SJSA1 (cell line): ENCODE data around the gene AP4S1. TPM values are rescaled to one million over a fixed set of nuclear protein-coding genes. Genes with fewer than 3 reads are reported as not detected.
"Not testable (repeated sequence)": the region's sequence is repeated elsewhere in the genome, so short reads cannot be mapped to it uniquely, and the experiment has no call there.

Experiments used
- DNase-seq, 2 experiments: peaks; one replicate each; pipeline ENCODE4 v3.0.0-alpha.2; 2015 to 2020; ENCODE audit warnings: low spot score in 2 of 2, low read depth in 1 of 2
- H3K27ac ChIP-seq: fragments of 250-450 bp; sonication (Bioruptor Pico); 2 replicates; pipeline ENCODE4 v1.5.1; 2020; ENCODE audit warnings: mild to moderate bottlenecking, moderate library complexity
- H3K27me3 ChIP-seq: fragments of 250-450 bp; sonication (Bioruptor Pico); replicated peaks from 2 replicates; pipeline ENCODE4 v1.5.1; 2020; ENCODE audit warnings: mild to moderate bottlenecking, moderate library complexity
- H3K36me3 ChIP-seq: fragments of 250-450 bp; sonication (Bioruptor Pico); 2 replicates; pipeline ENCODE4 v1.5.1; 2020; ENCODE audit warnings: mild to moderate bottlenecking
- H3K4me1 ChIP-seq: fragments of 250-450 bp; sonication (Bioruptor Pico); replicated peaks from 2 replicates; pipeline ENCODE4 v1.6.1; 2021; ENCODE audit warnings: mild to moderate bottlenecking
- H3K4me3 ChIP-seq: fragments of 250-450 bp; sonication (Bioruptor Pico); 2 replicates; pipeline ENCODE4 v1.5.1; 2020; ENCODE audit warnings: mild to moderate bottlenecking
- H3K9me3 ChIP-seq: fragments of 250-450 bp; sonication (Bioruptor Pico); replicated peaks from 2 replicates; pipeline ENCODE4 v1.5.1; 2020; ENCODE audit warnings: mild to moderate bottlenecking
- total RNA-seq: library from RNA; depleted of rRNA; stranded (reverse); fragments of >200 nt; shearing (Covaris generic); gene quantifications from 2 replicates; pipeline ENCODE4 v1.2.3, GENCODE V29; 2014; rRNA removed

Gene AP4S1, protein sequence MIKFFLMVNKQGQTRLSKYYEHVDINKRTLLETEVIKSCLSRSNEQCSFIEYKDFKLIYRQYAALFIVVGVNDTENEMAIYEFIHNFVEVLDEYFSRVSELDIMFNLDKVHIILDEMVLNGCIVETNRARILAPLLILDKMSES
- total RNA-seq, result 1.4 and 9.3 TPM in 2 replicates

DNA sequence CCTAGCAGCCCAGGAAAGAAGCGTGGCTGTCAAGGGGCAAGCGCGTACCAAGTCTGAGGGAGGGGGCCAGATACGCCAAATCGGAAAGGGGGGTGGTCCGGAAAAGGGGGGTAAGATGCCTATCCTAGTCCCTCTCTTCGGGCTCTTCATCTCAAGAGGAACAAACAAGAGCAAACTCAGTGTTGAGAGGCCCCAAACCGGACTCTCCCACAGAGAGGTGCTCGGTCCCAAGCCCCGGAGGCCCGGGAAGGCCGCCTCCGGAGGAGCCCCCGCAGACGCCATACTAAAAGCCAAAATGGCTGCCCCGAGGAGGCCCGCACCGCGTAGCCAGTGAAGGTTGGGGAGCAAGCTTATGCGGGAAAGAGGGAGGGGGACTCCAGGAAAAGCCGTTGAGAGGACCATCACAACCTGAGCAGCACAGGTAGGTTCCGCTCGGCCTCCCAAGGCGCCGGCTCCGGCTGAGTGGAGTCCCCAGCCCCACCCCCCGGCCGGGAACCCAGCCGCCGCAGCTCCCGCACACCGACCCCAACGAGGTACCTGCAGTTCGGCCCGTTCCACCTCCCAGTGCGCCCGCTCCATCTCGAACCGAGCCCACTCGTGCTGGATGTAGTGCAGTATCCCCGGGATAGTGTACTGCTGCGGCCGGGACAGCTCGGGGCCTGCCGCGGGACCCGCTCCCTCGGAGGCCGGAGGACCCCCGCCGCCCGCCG is at the start of gene AP4S1:
Gene AP4S1 (plus strand): TSS at position 283 of the 710 bp plus-strand sequence. CDS start 40,548 bp downstream, outside the sequence.
- Histone ChIP-seq H3K4me3 (peak within 1 kb of the TSS; percentile 87), H3K27me3 (no peaks in the 10 kb centered on the region), H3K27ac (peak within 1 kb of the TSS; percentile 88), H3K9me3 (no peaks in the 10 kb centered on the region), H3K36me3 (peaks cover 33% of the 10 kb centered on the region), H3K4me1 (peaks cover 4% of the 10 kb centered on the region; the same call in 1 of the 2 replicates)
- DNase-seq, result peak in 1 of 2 experiments; percentile 45

DNA sequence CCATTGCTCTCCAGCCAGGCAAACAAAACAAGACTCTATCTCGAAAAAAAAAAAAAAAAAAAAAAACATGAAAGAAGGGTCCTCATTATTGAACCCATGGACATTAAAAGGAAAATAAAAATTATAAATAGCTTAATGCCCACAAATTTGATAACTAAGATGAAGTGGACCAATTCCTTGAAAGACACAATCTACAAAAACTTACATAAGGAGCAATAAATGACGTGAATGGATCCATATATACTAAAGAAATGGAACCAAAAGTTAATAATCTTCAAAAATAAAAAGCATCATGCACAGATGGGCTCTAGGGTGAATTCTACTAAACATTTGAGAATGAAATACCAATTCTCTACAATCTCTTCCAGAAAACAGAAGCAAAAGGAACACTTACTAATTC is 47.7 kb upstream of the AP4S1 start:
- no peaks in the 10 kb centered on the region for H3K27me3 ChIP-seq
- DNase-seq, result no peak
- no peak overlapping the region for H3K4me3 ChIP-seq
- H3K9me3 ChIP-seq, result no peaks in the 10 kb centered on the region
- H3K4me1 ChIP-seq, result peaks cover 9% of the 10 kb centered on the region
- no peak overlapping the region for H3K27ac ChIP-seq
- no peaks in the 10 kb centered on the region for H3K36me3 ChIP-seq

DNA sequence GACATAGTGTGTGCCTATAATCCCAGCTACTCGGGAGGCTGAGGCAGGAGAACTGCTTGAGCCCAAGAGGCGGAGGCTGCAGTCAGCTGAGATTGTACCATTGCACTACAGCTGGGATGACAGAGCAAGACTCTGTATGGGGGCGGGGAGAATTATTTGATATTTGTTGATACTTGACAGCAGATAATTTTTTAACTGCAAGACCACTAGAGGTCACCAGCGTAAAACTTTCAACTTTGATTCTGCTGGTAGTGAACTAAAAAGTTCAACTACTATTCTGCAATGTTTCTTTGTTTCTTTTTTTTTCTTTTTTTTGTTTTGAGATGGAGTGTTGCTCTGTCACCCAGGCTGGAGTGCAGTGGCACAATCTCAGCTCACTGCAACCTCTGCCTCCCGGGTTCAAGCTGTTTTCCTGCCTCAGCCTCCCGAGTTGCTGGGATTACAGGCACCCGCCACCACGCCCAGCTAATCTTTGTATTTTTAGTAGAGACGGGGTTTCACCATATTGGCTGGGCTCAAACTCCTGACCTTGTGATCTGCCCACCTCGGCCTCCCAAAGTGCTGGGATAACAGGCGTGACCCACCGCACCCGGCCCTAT is 45.2 kb upstream of the AP4S1 start:
- H3K36me3 ChIP-seq, H3K27me3 ChIP-seq, H3K9me3 ChIP-seq, H3K27ac ChIP-seq, H3K4me1 ChIP-seq, H3K4me3 ChIP-seq: not testable (repeated sequence)
- peak; percentile 47 to 55 for DNase-seq

DNA sequence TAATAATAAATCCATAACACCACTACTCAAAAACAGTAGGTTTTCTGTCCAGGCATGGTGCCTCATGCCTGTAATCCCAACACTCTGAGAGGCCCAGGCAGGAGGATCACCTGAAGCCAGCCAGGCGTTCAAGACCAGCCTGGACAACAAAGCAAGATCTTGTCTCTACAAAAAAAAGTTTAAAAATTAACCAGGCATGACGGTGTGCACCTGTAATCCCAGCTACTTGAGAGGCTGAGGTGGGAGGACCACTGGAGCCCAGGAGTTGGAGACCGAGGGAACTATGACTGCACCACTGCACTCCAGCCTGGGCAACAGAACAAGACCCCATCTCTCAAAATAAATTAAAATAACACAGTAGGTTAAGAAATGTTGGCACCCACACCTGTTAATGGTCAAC is 44.5 kb upstream of the AP4S1 start:
- H3K4me1 ChIP-seq, result no peaks in the 10 kb centered on the region
- no peak overlapping the region for H3K27ac ChIP-seq
- no peaks in the 10 kb centered on the region for H3K9me3 ChIP-seq
- H3K36me3 ChIP-seq, result no peaks in the 10 kb centered on the region
- DNase-seq, result no peak
- no peaks in the 10 kb centered on the region for H3K27me3 ChIP-seq
- H3K4me3 ChIP-seq, result no peak overlapping the region

DNA sequence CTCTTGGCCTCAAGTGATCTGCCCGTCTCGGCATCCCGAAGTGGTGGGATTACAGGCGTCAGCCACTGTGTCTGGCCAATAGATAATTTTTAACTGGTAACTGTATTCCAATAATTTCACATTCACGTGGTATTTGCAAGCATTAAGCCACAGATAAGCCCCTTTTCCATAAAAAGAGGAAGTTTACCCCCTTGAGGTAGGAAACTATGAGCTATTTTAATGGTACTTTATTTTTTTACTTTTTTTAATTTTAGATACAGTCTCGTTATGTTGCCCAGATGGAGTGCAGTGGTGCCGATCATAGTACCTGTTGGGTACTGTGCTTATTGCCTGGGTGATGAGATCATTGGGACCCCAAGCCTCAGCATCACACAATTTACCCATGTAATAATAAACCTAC is 42.9 kb upstream of the AP4S1 start:
- no peak overlapping the region for H3K4me3 ChIP-seq

DNA sequence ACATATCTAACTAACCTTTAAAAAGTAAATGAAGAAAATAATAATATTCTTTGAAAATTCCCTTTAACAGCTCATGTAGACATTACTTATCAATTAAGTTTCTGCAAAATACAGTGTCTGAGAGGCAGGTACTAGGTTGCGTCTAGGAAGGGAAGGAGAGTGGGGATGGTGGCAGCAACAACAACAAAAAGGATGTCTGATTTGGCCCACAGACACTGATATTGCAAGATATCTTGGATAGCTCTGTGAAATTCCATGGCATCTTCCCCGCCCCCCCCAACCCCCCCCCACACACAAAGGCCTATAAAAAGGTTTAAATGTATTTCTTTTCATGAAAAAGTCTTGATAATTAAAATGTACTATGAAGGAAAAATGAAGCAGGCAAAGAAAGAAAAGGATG is 41.6 kb upstream of the AP4S1 start:
- DNase-seq, result no peak
- Histone ChIP-seq H3K4me3 (no peak overlapping the region), H3K9me3 (no peaks in the 10 kb centered on the region), H3K27me3 (no peaks in the 10 kb centered on the region), H3K27ac (no peak overlapping the region), H3K4me1 (peaks cover 13% of the 10 kb centered on the region), H3K36me3 (no peaks in the 10 kb centered on the region)

More for the DNA sequence above, 42.9 kb upstream of the AP4S1 start:
- Histone ChIP-seq H3K9me3 (no peaks in the 10 kb centered on the region), H3K27me3 (no peaks in the 10 kb centered on the region), H3K27ac (no peak overlapping the region), H3K36me3 (no peaks in the 10 kb centered on the region), H3K4me1 (no peaks in the 10 kb centered on the region)
- no peak for DNase-seq

DNA sequence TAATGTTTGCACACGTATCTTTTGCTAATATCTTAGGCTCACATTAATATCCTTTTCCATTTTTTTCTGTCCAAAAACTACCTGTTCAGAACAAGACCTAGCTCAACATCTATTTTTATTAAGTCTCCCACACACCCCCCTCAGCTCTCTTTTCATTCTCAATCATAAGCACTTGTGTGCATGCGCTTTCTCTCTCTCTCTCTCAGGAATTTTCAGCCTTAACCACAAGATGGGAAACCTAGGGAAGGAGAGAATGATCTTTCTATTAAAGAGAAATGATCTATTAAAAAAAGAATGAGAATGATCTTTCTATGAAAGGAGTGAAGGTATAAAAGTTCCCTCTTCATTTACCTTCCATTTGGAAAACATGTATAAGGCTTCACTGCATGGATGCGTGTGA is 39.7 kb upstream of the AP4S1 start:
- Histone ChIP-seq H3K4me1 (peaks cover 15% of the 10 kb centered on the region), H3K27me3 (no peaks in the 10 kb centered on the region), H3K9me3 (no peaks in the 10 kb centered on the region), H3K27ac (no peak overlapping the region), H3K4me3 (no peak overlapping the region), H3K36me3 (no peaks in the 10 kb centered on the region)
- DNase-seq, result no peak

DNA sequence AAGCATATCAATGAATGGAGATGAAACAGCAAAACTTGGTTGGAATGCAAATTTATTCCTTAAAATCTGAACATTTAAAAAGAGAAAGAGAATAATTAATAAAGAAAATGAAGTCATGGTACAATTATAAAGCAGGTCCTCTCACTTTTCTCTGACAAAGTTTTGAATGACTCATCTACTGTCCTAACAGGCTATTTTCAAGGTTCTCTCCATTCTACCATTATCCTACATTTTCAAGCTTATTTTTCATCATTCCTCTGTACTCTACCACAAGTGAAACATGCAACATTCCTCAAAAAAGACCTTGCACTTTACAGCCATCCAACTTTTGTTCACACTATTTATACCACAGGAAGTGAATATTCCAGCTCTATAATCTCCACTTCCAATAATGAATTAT is 36.9 kb upstream of the AP4S1 start:
- peak in 1 of 2 experiments; percentile 10 for DNase-seq
- no peak overlapping the region for H3K27ac ChIP-seq
- H3K9me3 ChIP-seq, result no peaks in the 10 kb centered on the region
- peaks cover 15% of the 10 kb centered on the region for H3K4me1 ChIP-seq
- no peak overlapping the region for H3K4me3 ChIP-seq
- H3K27me3 ChIP-seq, result no peaks in the 10 kb centered on the region
- no peaks in the 10 kb centered on the region for H3K36me3 ChIP-seq

DNA sequence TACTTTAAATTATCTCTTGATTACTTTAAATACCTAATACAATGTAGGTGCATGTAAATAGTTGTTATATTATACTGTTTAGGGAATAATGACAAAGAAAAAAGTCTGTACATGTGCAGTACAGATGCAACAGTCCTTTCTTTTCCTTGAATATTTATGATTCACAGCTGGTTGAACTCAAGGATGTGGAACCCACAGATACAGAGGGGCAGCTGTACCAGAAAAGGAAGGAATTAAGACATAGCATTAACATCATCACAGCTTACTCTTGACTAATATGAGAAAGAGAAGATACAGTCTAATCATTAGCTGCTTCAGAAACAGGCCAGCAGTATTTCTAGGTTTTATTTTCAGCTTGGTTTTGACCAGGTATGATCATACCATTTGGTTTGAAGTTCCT is 34.7 kb upstream of the AP4S1 start:
- no peak for DNase-seq
- Histone ChIP-seq H3K4me3 (no peak overlapping the region), H3K36me3 (no peaks in the 10 kb centered on the region), H3K27ac (no peak overlapping the region), H3K9me3 (no peaks in the 10 kb centered on the region), H3K27me3 (no peaks in the 10 kb centered on the region), H3K4me1 (peaks cover 27% of the 10 kb centered on the region)

DNA sequence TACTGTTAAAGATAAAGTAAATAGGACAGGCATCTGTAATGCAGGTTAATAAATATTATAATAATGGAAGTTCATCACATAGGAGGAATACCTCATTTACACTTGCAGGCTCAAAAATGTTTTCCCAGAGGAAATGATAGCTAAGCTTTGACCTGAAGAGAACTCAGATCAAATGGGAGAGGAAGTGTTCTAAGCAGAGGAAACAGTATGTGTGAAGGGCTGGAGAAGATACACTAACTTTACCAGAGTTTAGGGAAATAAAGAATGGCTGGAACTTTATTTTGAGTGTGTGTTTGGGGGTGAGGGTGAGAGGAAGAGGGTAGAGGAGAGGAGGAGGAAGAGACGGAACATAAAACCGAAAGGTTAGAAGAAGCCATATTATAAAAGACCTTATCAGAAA is 34.0 kb upstream of the AP4S1 start:
- Histone ChIP-seq H3K9me3 (no peaks in the 10 kb centered on the region), H3K4me1 (peaks cover 31% of the 10 kb centered on the region), H3K36me3 (no peaks in the 10 kb centered on the region), H3K27ac (no peak overlapping the region), H3K27me3 (no peaks in the 10 kb centered on the region), H3K4me3 (no peak overlapping the region)
- no peak for DNase-seq

DNA sequence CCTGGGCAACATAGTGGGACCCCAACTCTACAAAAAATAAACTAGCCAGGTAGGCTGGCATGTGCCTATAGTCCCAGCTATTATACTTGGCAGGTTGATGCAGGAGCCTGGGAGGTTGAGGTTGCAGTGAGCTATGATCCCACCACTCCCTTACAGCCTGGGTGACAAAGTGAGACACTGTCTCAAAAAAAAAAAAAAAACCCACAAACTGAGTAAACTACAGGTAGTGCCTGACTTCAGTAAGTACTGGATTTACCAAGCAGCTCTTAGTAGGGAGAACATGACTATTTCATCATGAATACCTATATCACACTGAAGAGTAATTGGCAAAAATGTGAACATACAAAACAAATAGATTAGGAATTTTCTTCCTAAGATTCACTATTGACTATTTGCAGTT is 32.4 kb upstream of the AP4S1 start:
- Histone ChIP-seq H3K27me3 (no peaks in the 10 kb centered on the region), H3K4me1 (peaks cover 26% of the 10 kb centered on the region), H3K9me3 (no peaks in the 10 kb centered on the region), H3K27ac (no peak overlapping the region), H3K4me3 (no peak overlapping the region), H3K36me3 (peaks cover 4% of the 10 kb centered on the region; the same call in 1 of the 2 replicates)
- DNase-seq, result no peak

DNA sequence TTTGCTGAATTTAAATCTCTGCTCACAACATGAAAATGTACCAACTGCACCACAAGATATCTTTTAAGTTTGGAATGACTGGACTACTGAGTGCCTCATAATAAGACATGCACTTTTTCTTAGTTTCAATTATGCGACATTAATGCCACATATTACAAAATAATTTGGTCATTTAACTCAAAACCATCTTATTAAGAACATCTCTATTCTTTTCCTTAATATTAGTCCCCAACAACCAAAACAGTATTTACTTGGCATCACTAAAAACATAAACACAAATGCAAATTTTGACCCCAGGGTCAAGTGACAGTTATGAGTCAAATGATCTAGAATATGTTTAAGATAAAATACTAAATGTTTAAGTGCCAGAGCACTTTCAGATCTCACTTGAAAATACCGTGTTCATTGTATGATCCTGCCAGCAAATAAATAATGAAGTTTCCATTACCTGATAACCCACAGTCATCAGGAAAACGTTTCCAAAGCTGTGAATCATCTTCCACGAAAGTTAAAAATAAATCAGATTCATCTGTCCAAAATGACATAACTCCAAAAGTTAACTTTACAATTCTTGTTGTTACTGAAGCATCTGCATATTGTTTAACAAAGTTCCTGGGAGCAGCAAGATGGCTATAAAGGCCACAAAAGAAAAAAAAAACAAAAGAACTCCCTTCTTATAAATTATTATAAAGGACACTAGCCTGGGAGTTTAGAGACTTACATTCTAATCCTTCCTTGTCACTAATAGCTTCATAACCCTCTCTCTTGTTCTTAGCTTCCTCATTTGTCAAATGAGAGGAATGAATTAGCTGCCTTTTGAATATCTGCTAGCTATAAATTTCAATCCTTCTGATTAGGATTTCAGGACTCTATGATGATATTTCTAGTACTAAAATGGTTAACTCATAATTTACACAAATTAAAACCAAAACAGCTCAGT is 30.5 kb upstream of the AP4S1 start:
- DNase-seq, result peak in 1 of 2 experiments; percentile 5
- Histone ChIP-seq H3K4me1 (peaks cover 15% of the 10 kb centered on the region), H3K27me3 (no peaks in the 10 kb centered on the region), H3K27ac (no peak overlapping the region; the same call in 1 of the 2 replicates), H3K4me3 (no peak overlapping the region), H3K36me3 (peaks cover 20% of the 10 kb centered on the region), H3K9me3 (0 out of 2 replicates have a peak, but pooled peaks cover 2% of the 10 kb centered on the region)

DNA sequence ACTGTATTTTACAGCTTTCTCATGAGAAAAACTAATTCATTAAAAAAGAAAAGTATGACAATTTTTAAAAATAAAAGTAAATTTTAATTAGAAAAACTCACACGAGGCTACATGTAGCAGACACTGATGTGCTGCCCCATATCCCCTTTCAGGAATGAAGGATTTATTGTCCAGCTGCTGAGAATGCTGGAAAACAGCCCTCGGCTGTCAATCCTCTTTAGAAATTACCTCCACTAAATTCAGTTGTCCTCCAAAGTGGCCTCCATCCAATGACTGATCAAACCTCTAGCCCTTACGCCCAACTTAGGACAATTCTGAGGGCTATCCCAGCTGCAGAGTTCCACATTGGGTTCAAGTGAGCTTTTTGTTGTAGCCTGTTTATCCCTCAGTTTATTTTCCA is 29.8 kb upstream of the AP4S1 start:
- Histone ChIP-seq H3K4me3 (no peak overlapping the region), H3K4me1 (peaks cover 19% of the 10 kb centered on the region), H3K36me3 (peaks cover 20% of the 10 kb centered on the region), H3K27ac (no peak overlapping the region; the same call in 1 of the 2 replicates), H3K27me3 (no peaks in the 10 kb centered on the region), H3K9me3 (0 out of 2 replicates have a peak, but pooled peaks cover 2% of the 10 kb centered on the region)
- no peak for DNase-seq
